ENCODE results near the gene ABCC10.

GRCh38 chr6:43377710-43378229, 49.6 kb upstream of the ABCC10 start:
- no peak for TF ChIP-seq POLR2A (IDR thresholded peaks at IDR 0.05)
- no peak for TF ChIP-seq CTCF (IDR thresholded peaks at IDR 0.05)
